Cardiac fibroblast (primary cell): Measurements from ENCODE around the gene IDNK.

Experiments
- DNase-seq, 2 donors: peaks; one replicate each; pipeline versions ENCODE4 v3.0.0 to v3.0.0-alpha.2; 2010; ENCODE audit warnings: low read depth in 2 of 2
- H3K4me3 ChIP-seq, 2 donors: replicated peaks in 1 of 2; 1 replicate in 1 of 2; 2 replicates in 1 of 2; pipeline ENCODE4 v1.5.1; 2011; ENCODE audit warnings: low read depth in 2 of 2, low read length in 2 of 2, mild to moderate bottlenecking in 2 of 2, moderate library complexity in 1 of 2
- TF ChIP-seq, protein P1 (sequence below): IDR thresholded peaks from one replicate; pipeline ENCODE4 v1.5.1; 2011; ENCODE audit warnings: low read depth, mild to moderate bottlenecking, low read length, inconsistent platforms

IDNK gene

DNA sequence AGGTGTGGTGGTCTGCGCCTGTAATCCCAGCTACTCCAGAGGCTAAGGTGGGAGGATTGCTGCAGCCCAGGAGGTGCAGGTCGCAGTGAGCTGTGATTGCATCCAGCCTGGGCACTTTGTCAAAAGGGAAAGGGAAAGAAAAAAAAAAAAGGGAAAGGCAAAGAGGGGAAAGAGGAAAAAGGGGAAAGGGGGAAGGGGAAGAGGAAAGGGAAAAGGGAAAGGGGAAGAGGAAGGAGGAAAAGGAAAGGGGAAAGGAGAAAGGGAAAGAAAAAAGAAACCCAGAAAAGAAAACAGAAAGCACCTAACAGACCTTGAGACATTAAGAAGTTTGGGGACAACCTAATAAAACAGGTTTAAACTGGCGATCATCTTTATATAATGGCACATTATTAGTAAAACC, 40.0 kb downstream of the IDNK start:
- TF ChIP-seq, protein P1, sequence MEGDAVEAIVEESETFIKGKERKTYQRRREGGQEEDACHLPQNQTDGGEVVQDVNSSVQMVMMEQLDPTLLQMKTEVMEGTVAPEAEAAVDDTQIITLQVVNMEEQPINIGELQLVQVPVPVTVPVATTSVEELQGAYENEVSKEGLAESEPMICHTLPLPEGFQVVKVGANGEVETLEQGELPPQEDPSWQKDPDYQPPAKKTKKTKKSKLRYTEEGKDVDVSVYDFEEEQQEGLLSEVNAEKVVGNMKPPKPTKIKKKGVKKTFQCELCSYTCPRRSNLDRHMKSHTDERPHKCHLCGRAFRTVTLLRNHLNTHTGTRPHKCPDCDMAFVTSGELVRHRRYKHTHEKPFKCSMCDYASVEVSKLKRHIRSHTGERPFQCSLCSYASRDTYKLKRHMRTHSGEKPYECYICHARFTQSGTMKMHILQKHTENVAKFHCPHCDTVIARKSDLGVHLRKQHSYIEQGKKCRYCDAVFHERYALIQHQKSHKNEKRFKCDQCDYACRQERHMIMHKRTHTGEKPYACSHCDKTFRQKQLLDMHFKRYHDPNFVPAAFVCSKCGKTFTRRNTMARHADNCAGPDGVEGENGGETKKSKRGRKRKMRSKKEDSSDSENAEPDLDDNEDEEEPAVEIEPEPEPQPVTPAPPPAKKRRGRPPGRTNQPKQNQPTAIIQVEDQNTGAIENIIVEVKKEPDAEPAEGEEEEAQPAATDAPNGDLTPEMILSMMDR, result no peak
- DNase-seq, result no peak
- no peak overlapping the region for H3K4me3 ChIP-seq

GRCh38 chr9:83665580-83666200, 42.7 kb downstream of the IDNK start:
- peak in 1 of 2 donors; percentile 13 for DNase-seq
- TF ChIP-seq, protein P1, result no peak
- no peak overlapping the region for H3K4me3 ChIP-seq

DNA sequence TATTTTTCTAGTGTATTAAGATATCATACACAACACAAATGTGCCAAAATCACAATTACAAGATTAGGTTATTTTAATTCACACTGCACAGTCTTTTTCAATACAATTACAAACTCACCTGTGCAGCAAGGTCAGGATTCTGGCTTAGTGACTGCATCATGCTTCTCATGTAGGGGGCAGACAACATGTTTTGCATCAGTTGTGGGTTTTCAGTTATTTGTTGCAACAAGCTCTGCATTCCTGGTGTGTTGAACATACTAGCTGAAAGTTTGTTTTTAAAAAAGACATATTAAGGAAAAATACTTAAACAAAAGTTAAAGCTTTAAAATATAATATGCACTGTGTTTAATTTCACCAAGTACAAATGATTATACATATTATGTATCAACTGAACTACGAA, 46.1 kb downstream of the IDNK start:
- TF ChIP-seq, protein P1, result no peak
- H3K4me3 ChIP-seq, result no peak overlapping the region
- no peak for DNase-seq

DNA sequence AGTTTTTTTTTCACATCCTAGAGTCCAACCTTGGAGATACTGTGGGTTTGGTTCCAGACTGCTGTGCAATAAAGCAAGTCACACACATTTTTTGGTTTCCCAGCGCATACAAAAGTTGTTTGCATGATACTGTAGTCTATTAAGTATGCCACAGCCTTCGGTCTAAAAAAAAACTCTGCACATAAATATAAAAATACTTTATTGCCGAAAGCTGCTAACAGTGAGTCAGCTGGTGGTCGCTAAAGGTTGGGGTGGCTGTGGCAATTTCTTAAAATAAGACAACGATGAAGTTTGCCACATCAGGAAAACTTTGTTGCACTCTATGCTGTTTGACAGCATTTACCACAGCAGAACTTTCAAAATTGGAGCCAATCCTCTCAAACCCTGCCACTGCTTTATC, 47.4 kb downstream of the IDNK start:
- DNase-seq, result no peak

DNA sequence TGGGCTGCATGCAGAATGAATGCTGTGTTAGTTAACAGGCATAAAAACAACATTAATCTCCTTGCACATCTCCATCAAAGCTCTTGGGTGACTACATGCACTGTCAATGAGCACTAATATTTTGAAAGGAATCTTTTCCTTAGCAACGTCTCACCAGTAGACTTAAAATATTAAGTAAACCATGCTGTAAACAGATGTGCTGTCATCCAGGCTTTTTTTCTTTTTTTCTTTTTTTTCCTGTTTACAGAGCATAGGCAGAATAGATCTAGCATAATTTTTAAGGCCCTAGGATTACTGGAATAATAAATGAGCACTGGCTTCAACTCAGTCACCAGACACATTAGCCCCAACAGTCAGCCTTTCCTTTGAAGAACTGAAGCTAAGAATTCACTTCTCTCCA, 48.5 kb downstream of the IDNK start:
- no peak for DNase-seq
- TF ChIP-seq, protein P1, result no peak
- no peak overlapping the region for H3K4me3 ChIP-seq

More for the DNA sequence above, 47.4 kb downstream of the IDNK start:
- no peak overlapping the region for H3K4me3 ChIP-seq
- TF ChIP-seq, protein P1, result no peak

DNA sequence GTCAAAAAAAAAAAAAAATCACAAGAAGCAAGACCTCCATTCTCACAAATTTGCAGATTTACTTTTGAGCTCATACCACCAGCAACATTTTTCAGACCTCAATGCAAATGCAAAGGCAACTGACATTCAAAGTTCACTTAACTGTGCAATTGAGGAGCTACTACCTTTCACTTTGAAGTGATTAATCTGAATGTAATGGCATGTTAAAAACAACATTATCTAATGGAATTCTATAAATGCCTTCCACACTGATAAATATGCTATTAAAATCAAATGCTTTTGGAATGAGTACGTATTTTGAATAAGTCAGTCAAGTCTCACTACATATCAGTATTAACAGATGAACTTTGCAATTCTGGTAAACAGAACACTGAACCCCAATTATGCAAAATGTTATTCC, 52.5 kb downstream of the IDNK start:
- H3K4me3 ChIP-seq, result no peak overlapping the region
- TF ChIP-seq, protein P1, result no peak
- DNase-seq, result no peak

DNA sequence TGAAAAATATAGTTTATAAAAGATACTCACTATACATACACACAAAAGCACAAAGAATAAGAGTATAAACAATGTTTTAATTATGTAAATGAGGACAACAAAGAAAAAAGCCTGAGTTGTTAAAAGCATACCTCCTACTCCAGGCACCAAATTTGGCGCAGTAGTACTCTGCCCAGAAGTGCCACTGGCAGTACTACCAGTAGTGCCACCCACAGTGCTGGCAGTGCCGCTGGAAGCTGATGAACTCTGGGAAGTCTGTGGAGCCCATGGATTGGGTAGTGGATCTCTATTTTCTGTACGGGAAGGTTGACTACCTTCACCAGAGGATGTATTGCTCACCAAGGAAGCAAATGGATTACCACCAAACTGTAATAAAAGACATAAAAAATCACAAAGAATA, 54.7 kb downstream of the IDNK start:
- TF ChIP-seq, protein P1, result no peak
- no peak for DNase-seq
- H3K4me3 ChIP-seq, result no peak overlapping the region
